Measurements from ENCODE around the gene IFNL1. TPM values are rescaled to one million over a fixed set of nuclear protein-coding genes. Genes with fewer than 3 reads are reported as not detected.

IFNL1 gene
- total and polyA plus RNA-seq, 9 of the 15 experiments (the other 6 are each of a cell fraction or from before 2014, with no cell fraction given) = not detected

DNA sequence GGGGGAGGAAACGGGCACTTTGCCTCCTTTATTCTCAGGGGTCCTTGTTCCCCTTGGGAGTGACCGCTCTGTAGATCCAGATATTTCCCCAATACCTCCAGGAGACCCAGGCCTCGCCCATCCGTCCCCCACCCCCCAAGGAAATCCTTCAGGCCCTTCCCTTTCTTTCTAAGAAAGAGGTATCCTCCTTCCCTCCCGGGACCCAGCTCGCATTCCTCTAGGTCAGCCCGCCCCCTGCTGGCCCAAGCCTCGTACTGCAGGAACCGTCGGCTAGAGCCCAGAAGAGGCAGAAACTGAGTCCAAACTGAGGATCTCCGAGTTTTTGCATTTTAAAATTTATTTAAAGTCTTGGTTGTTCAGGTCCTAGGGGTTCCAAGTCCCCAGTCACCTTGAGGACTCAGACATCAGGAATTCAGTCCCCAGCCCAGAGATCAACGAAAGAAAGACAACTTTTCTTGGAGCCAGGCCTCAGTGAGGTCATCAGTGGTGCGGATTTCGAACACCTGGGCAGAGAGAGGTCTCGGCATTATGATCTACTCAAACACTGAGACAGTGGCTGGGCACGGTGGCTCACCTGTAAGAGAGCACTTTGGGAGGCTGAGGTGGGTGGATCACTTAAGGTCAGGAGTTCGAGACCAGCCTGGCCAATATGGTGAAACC, 32.0 kb downstream of the IFNL1 start:
- in situ Hi-C loops (cut with MboI) = loop anchor here (5.0 kb wide), 2 partner anchors 116 to 206 kb away; no protein-coding TSS in a partner anchor
- FAIRE-seq = peak; percentile 97
- no TSS peak for BruUV-seq (replicated peaks)
- TF ChIP-seq, protein P1, sequence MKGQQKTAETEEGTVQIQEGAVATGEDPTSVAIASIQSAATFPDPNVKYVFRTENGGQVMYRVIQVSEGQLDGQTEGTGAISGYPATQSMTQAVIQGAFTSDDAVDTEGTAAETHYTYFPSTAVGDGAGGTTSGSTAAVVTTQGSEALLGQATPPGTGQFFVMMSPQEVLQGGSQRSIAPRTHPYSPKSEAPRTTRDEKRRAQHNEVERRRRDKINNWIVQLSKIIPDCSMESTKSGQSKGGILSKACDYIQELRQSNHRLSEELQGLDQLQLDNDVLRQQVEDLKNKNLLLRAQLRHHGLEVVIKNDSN (CRISPR knock-in tag; IDR thresholded peaks at IDR 0.05) = no peak
- TF ChIP-seq RB1 (IDR thresholded peaks at IDR 0.05; ENCODE audit: low read depth) (peak; percentile 66; the same call in 1 of the 2 replicates), CC2D1A (IDR thresholded peaks at IDR 0.05) (peak; percentile 62; the same call in 1 of the 2 replicates), ZNF436 (CRISPR knock-in tag; IDR thresholded peaks at IDR 0.05) (no peak), STAG1 (CRISPR knock-in tag; IDR thresholded peaks at IDR 0.05; ENCODE audit: borderline replicate concordance) (peak; percentile 87; the same call in 1 of the 2 replicates), FOXA1 (IDR thresholded peaks at IDR 0.05; ENCODE audit: borderline replicate concordance) (no peak), SMC3 (conservative IDR thresholded peaks at IDR 0.05; ENCODE audit: insufficient read depth, low read depth, low read length) (peak; percentile 95)
- TF ChIP-seq, protein P2, sequence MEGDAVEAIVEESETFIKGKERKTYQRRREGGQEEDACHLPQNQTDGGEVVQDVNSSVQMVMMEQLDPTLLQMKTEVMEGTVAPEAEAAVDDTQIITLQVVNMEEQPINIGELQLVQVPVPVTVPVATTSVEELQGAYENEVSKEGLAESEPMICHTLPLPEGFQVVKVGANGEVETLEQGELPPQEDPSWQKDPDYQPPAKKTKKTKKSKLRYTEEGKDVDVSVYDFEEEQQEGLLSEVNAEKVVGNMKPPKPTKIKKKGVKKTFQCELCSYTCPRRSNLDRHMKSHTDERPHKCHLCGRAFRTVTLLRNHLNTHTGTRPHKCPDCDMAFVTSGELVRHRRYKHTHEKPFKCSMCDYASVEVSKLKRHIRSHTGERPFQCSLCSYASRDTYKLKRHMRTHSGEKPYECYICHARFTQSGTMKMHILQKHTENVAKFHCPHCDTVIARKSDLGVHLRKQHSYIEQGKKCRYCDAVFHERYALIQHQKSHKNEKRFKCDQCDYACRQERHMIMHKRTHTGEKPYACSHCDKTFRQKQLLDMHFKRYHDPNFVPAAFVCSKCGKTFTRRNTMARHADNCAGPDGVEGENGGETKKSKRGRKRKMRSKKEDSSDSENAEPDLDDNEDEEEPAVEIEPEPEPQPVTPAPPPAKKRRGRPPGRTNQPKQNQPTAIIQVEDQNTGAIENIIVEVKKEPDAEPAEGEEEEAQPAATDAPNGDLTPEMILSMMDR (IDR thresholded peaks at IDR 0.05 in 2 of 3, conservative IDR thresholded peaks at IDR 0.05 in 1 of 3; ENCODE audit: insufficient read depth in 2 of 3, low read depth in 1 of 3, low read length in 3 of 3) = peak; percentile 90 to 96 (median 91)
- TF ChIP-seq, protein P3, sequence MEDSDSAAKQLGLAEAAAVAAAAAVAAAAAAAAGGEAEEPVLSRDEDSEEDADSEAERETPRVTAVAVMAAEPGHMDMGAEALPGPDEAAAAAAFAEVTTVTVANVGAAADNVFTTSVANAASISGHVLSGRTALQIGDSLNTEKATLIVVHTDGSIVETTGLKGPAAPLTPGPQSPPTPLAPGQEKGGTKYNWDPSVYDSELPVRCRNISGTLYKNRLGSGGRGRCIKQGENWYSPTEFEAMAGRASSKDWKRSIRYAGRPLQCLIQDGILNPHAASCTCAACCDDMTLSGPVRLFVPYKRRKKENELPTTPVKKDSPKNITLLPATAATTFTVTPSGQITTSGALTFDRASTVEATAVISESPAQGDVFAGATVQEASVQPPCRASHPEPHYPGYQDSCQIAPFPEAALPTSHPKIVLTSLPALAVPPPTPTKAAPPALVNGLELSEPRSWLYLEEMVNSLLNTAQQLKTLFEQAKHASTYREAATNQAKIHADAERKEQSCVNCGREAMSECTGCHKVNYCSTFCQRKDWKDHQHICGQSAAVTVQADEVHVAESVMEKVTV (CRISPR knock-in tag; IDR thresholded peaks at IDR 0.05) = peak; percentile 87

More for the DNA sequence above, 32.0 kb downstream of the IFNL1 start:
- Histone ChIP-seq H3K9me3 (replicated peaks; ENCODE audit: control insufficient read depth, insufficient read depth, low read depth, low read length) (no peaks in the 10 kb centered on the region), H3K27me3 (ENCODE audit: control insufficient read depth in 2 of 2, insufficient read depth in 2 of 2, low read length in 2 of 2) (no peaks in the 10 kb centered on the region), H3K4me1 (replicated peaks in 1 of 2; ENCODE audit: control insufficient read depth in 2 of 2, insufficient read depth in 2 of 2, low read length in 2 of 2) (peaks cover 0 to 3% of the 10 kb centered on the region in 2 experiments; a peak in 2 of 5 replicates), H3K9me1 (ENCODE audit: control insufficient read depth, insufficient read depth, low read length) (no peaks in the 10 kb centered on the region), H3K9ac (ENCODE audit: insufficient read depth in 1 of 2, low read depth in 2 of 2, low read length in 2 of 2) (no peak overlapping the region), H3K79me2 (ENCODE audit: control insufficient read depth, insufficient read depth, low read length) (no peaks in the 10 kb centered on the region), H3K4me2 (ENCODE audit: insufficient read depth, low read length) (no peak overlapping the region), H3K4me3 (no peak overlapping the region), H3K27ac (ENCODE audit: extremely low read depth, low read depth, low read length) (no peak overlapping the region), H2AFZ (ENCODE audit: low read depth, low read length) (peak overlapping the region; percentile 23; the same call in 1 of the 2 replicates), H4K20me1 (replicated peaks; ENCODE audit: control insufficient read depth, insufficient read depth, low read length) (no peaks in the 10 kb centered on the region), H3K36me3 (ENCODE audit: control insufficient read depth, insufficient read depth, low read length) (no peaks in the 10 kb centered on the region)
- DNase-seq (ENCODE audit: extremely low read depth in 1 of 4, low spot score in 3 of 4) = peak; percentile 76 to 86 (median 79)
- POLR2A ChIA-PET = interaction anchor here (0.7 to 1.0 kb wide), 2 partner anchors 18 to 203 kb away, joined by 3 read pairs; partner anchors contain the start of gene PAK4
- 29% methylated on average over 15 of the region's 17 CpGs for WGBS (ENCODE audit: insufficient coverage, low coverage, missing lambda C conversion rate)
- intact Hi-C loops (cut with micrococcal nuclease) = loop anchor here (1.0 kb wide), 2 partner anchors 116 to 206 kb away; no protein-coding TSS in a partner anchor
- ATAC-seq = peak; percentile 83
- CTCF ChIA-PET (ENCODE audit: low intra/inter-chr PET ratio) = interaction anchor here (0.6 to 4.3 kb wide), 8 partner anchors 20 to 218 kb away, joined by 3 to 34 read pairs (median 6); no protein-coding TSS in a partner anchor
